MM.1S (cell line): ENCODE data around the gene PIAS4.

Source experiments
- DNase-seq: peaks from one replicate; pipeline ENCODE4 v3.0.0-alpha.2; 2015
- H2AFZ ChIP-seq: fragments of 300-600 bp; sonication (generic); 2 replicates; pipeline ENCODE4 v1.6.0; 2016; ENCODE audit warnings: antibody characterized with exemption, low read length
- H3F3A ChIP-seq: fragments of 300-600 bp; sonication (generic); 2 replicates; pipeline ENCODE4 v1.6.1; 2016; ENCODE audit warnings: mild to moderate bottlenecking, antibody characterized with exemption, low read length, moderate library complexity, mixed read lengths; ENCODE audit not compliant: insufficient read depth
- H3K27ac ChIP-seq: fragments of 300-600 bp; sonication (generic); 2 replicates; pipeline ENCODE4 v1.5.1; 2016; ENCODE audit warnings: mild to moderate bottlenecking, low read length
- H3K27me3 ChIP-seq: fragments of 300-600 bp; sonication (generic); replicated peaks from 2 replicates; pipeline ENCODE4 v1.6.0; 2016; ENCODE audit warnings: low read length; ENCODE audit not compliant: insufficient read depth
- H3K36me3 ChIP-seq: fragments of 300-600 bp; sonication (generic); replicated peaks from 2 replicates; pipeline ENCODE4 v1.6.1; 2016; ENCODE audit warnings: mild to moderate bottlenecking, low read length, mixed read lengths; ENCODE audit not compliant: insufficient read depth
- H3K4me1 ChIP-seq: fragments of 300-600 bp; sonication (generic); 2 replicates; pipeline ENCODE4 v1.6.1; 2016; ENCODE audit warnings: low read length, mixed read lengths
- H3K4me2 ChIP-seq: fragments of 300-600 bp; sonication (generic); 2 replicates; pipeline ENCODE4 v1.6.0; 2016; ENCODE audit warnings: low read depth, low read length
- H3K4me3 ChIP-seq: fragments of 300-600 bp; sonication (generic); 2 replicates; pipeline ENCODE4 v1.5.1; 2016; ENCODE audit warnings: low read length, mixed read lengths
- H3K79me2 ChIP-seq: fragments of 300-600 bp; sonication (generic); 2 replicates; pipeline ENCODE4 v1.6.1; 2016; ENCODE audit warnings: mixed run types, low read length, mixed read lengths
- H3K9ac ChIP-seq: fragments of 300-600 bp; sonication (generic); 2 replicates; pipeline ENCODE4 v1.6.1; 2016; ENCODE audit warnings: low read length, mixed read lengths
- H3K9me2 ChIP-seq: fragments of 300-600 bp; sonication (generic); replicated peaks from 2 replicates; pipeline ENCODE4 v1.6.1; 2016; ENCODE audit warnings: mild to moderate bottlenecking, low read length, mixed read lengths; ENCODE audit not compliant: insufficient read depth
- H3K9me3 ChIP-seq: fragments of 300-600 bp; sonication (generic); replicated peaks from 2 replicates; pipeline ENCODE4 v1.6.1; 2016; ENCODE audit warnings: mild to moderate bottlenecking, low read length, mixed read lengths; ENCODE audit not compliant: insufficient read depth
- H4K20me1 ChIP-seq: fragments of 300-600 bp; sonication (generic); 2 replicates; pipeline ENCODE4 v1.6.1; 2016; ENCODE audit warnings: mild to moderate bottlenecking, low read length, moderate library complexity, mixed read lengths; ENCODE audit not compliant: insufficient read depth
- CTCF ChIP-seq: fragments of 300-600 bp; sonication (generic); IDR thresholded peaks from 2 replicates; pipeline ENCODE4 v1.5.1; 2016; ENCODE audit warnings: antibody characterized with exemption, low read length, mixed read lengths
- EZH2 ChIP-seq: fragments of 300-600 bp; sonication (generic); optimal IDR thresholded peaks from 2 replicates; pipeline ENCODE3; 2017; ENCODE audit warnings: low read depth, mild to moderate bottlenecking, antibody characterized with exemption, low read length, mixed read lengths
- EZH2phosphoT487 ChIP-seq: fragments of 300-600 bp; sonication (generic); IDR thresholded peaks from 2 replicates; pipeline ENCODE4 v1.6.1; 2018; ENCODE audit warnings: antibody characterized with exemption, low read length

The PIAS4 gene

GRCh38 chr19:4052114-4052992 is 44.8 kb downstream of the PIAS4 start:
- no peak for DNase-seq
- Histone ChIP-seq H3K9me3 (no peaks in the 10 kb centered on the region), H3K79me2 (peaks cover 85% of the 10 kb centered on the region), H3K9ac (no peak overlapping the region), H3K27me3 (no peaks in the 10 kb centered on the region), H2AFZ (no peak overlapping the region), H3F3A (no peaks in the 10 kb centered on the region), H3K4me2 (no peak overlapping the region), H3K4me3 (no peak overlapping the region), H3K36me3 (peaks cover 16% of the 10 kb centered on the region), H3K4me1 (no peaks in the 10 kb centered on the region), H4K20me1 (peaks cover 35% of the 10 kb centered on the region), H3K27ac (no peak overlapping the region), H3K9me2 (no peaks in the 10 kb centered on the region)
- no peak for TF ChIP-seq EZH2
- no peak for TF ChIP-seq CTCF
- TF ChIP-seq EZH2phosphoT487: no peak

GRCh38 chr19:4052993-4053422 is 45.5 kb downstream of the PIAS4 start:
- no peak overlapping the region for H3K4me3 ChIP-seq
- H2AFZ ChIP-seq: no peak overlapping the region
- H3K4me1 ChIP-seq: no peaks in the 10 kb centered on the region
- peaks cover 16% of the 10 kb centered on the region for H3K36me3 ChIP-seq
- no peak overlapping the region for H3K9ac ChIP-seq
- no peaks in the 10 kb centered on the region for H3F3A ChIP-seq
- H3K9me3 ChIP-seq: no peaks in the 10 kb centered on the region
- no peak overlapping the region for H3K4me2 ChIP-seq
- peaks cover 90% of the 10 kb centered on the region for H3K79me2 ChIP-seq
- H4K20me1 ChIP-seq: peaks cover 39% of the 10 kb centered on the region
- H3K9me2 ChIP-seq: no peaks in the 10 kb centered on the region
- TF ChIP-seq EZH2phosphoT487: no peak
- no peak for TF ChIP-seq CTCF
- no peak for TF ChIP-seq EZH2
- no peak for DNase-seq
- no peak overlapping the region for H3K27ac ChIP-seq
- no peaks in the 10 kb centered on the region for H3K27me3 ChIP-seq

GRCh38 chr19:4053423-4054324 is 46.1 kb downstream of the PIAS4 start:
- Histone ChIP-seq H3K9me3 (no peaks in the 10 kb centered on the region), H2AFZ (no peak overlapping the region), H3K4me3 (no peak overlapping the region), H4K20me1 (peaks cover 33% of the 10 kb centered on the region), H3K36me3 (peaks cover 13% of the 10 kb centered on the region), H3K4me2 (no peak overlapping the region), H3K9ac (no peak overlapping the region), H3F3A (no peaks in the 10 kb centered on the region), H3K4me1 (no peaks in the 10 kb centered on the region), H3K27ac (no peak overlapping the region), H3K79me2 (peaks cover 90% of the 10 kb centered on the region), H3K27me3 (no peaks in the 10 kb centered on the region), H3K9me2 (no peaks in the 10 kb centered on the region)
- TF ChIP-seq EZH2phosphoT487 (no peak), EZH2 (no peak), CTCF (no peak)
- DNase-seq: no peak
